ENCODE data around the gene OSBPL2. TPM values are rescaled to one million over a fixed set of nuclear protein-coding genes. Genes with fewer than 3 reads are reported as not detected.

OSBPL2 gene
- total RNA-seq, 1 donor from 2014 or later: 28.4 TPM

GRCh38 chr20:62195075-62195405 is 43.3 kb upstream of the OSBPL2 start:
- Histone ChIP-seq H3K36me3 (no peaks in the 10 kb centered on the region), H3K4me2 (no peak overlapping the region), H2AFZ (replicated peaks) (no peak overlapping the region), H4K20me1 (ENCODE audit: low read depth) (peaks cover 6% of the 10 kb centered on the region), H3K27me3 (no peaks in the 10 kb centered on the region), H3F3A (ENCODE audit: low read depth) (no peaks in the 10 kb centered on the region), H3K4me1 (no peaks in the 10 kb centered on the region), H3K9me3 (ENCODE audit: low read depth) (no peaks in the 10 kb centered on the region), H3K27ac (no peak overlapping the region), H3K9ac (no peak overlapping the region), H3K4me3 (no peak overlapping the region), H3K79me2 (ENCODE audit: low read depth) (no peaks in the 10 kb centered on the region)
- no peak overlapping the region for H3K4me3 Mint-ChIP-seq
- no peaks in the 10 kb centered on the region for H3K4me1 Mint-ChIP-seq
- TF ChIP-seq CTCF (IDR thresholded peaks at IDR 0.05) (no peak), EZH2 (IDR thresholded peaks at IDR 0.05) (no peak), EZH2phosphoT487 (IDR thresholded peaks at IDR 0.05) (no peak)
- H3K9me3 Mint-ChIP-seq: no peaks in the 10 kb centered on the region
- DNase-seq (ENCODE audit: low spot score): no peak
- peaks cover 14% of the 10 kb centered on the region for H3K36me3 Mint-ChIP-seq
- no peak overlapping the region for H3K27ac Mint-ChIP-seq
- no peaks in the 10 kb centered on the region for H3K27me3 Mint-ChIP-seq (ENCODE audit: insufficient read depth, low read depth)

GRCh38 chr20:62195736-62196135 is 42.6 kb upstream of the OSBPL2 start:
- no peak overlapping the region for H3K4me3 ChIP-seq
- H3K4me1 Mint-ChIP-seq: no peaks in the 10 kb centered on the region
- H3K36me3 ChIP-seq: no peaks in the 10 kb centered on the region
- H4K20me1 ChIP-seq (ENCODE audit: low read depth): peaks cover 6% of the 10 kb centered on the region
- no peak for DNase-seq (ENCODE audit: low spot score)
- no peak overlapping the region for H3K9ac ChIP-seq
- no peak overlapping the region for H2AFZ ChIP-seq (replicated peaks)
- no peak overlapping the region for H3K4me3 Mint-ChIP-seq
- H3K27me3 Mint-ChIP-seq (ENCODE audit: insufficient read depth, low read depth): no peaks in the 10 kb centered on the region
- H3K27me3 ChIP-seq: no peaks in the 10 kb centered on the region
- no peaks in the 10 kb centered on the region for H3K9me3 Mint-ChIP-seq
- H3K27ac ChIP-seq: no peak overlapping the region
- H3K36me3 Mint-ChIP-seq: peaks cover 17% of the 10 kb centered on the region
- no peak overlapping the region for H3K27ac Mint-ChIP-seq
- H3K4me2 ChIP-seq: no peak overlapping the region
- H3K9me3 ChIP-seq (ENCODE audit: low read depth): no peaks in the 10 kb centered on the region
- no peaks in the 10 kb centered on the region for H3K4me1 ChIP-seq
- H3F3A ChIP-seq (ENCODE audit: low read depth): no peaks in the 10 kb centered on the region
- TF ChIP-seq EZH2 (IDR thresholded peaks at IDR 0.05) (no peak), CTCF (IDR thresholded peaks at IDR 0.05) (no peak)
- H3K79me2 ChIP-seq (ENCODE audit: low read depth): no peaks in the 10 kb centered on the region

GRCh38 chr20:62196286-62196685 is 42.0 kb upstream of the OSBPL2 start:
- no peak overlapping the region for H2AFZ ChIP-seq (replicated peaks)
- Mint-ChIP-seq H3K36me3 (peaks cover 15% of the 10 kb centered on the region), H3K9me3 (no peaks in the 10 kb centered on the region), H3K4me1 (no peaks in the 10 kb centered on the region), H3K27me3 (ENCODE audit: insufficient read depth, low read depth) (no peaks in the 10 kb centered on the region), H3K27ac (no peak overlapping the region), H3K4me3 (no peak overlapping the region)
- H3K4me3 ChIP-seq: no peak overlapping the region
- no peaks in the 10 kb centered on the region for H3K79me2 ChIP-seq (ENCODE audit: low read depth)
- H3K27me3 ChIP-seq: no peaks in the 10 kb centered on the region
- no peaks in the 10 kb centered on the region for H3K4me1 ChIP-seq
- H3K9me3 ChIP-seq (ENCODE audit: low read depth): no peaks in the 10 kb centered on the region
- TF ChIP-seq CTCF (IDR thresholded peaks at IDR 0.05): no peak
- TF ChIP-seq EZH2phosphoT487 (IDR thresholded peaks at IDR 0.05): no peak
- TF ChIP-seq EZH2 (IDR thresholded peaks at IDR 0.05): no peak
- no peak overlapping the region for H3K9ac ChIP-seq
- no peaks in the 10 kb centered on the region for H3F3A ChIP-seq (ENCODE audit: low read depth)
- no peak overlapping the region for H3K4me2 ChIP-seq
- DNase-seq (ENCODE audit: low spot score): no peak
- no peak overlapping the region for H3K27ac ChIP-seq
- no peaks in the 10 kb centered on the region for H3K36me3 ChIP-seq
- H4K20me1 ChIP-seq (ENCODE audit: low read depth): peaks cover 6% of the 10 kb centered on the region

GRCh38 chr20:62197311-62197710 is 41.0 kb upstream of the OSBPL2 start:
- no peak overlapping the region for H3K27ac ChIP-seq
- H3K4me2 ChIP-seq: no peak overlapping the region
- Mint-ChIP-seq H3K4me3 (no peak overlapping the region), H3K36me3 (peaks cover 18% of the 10 kb centered on the region), H3K27ac (no peak overlapping the region), H3K27me3 (ENCODE audit: insufficient read depth, low read depth) (no peaks in the 10 kb centered on the region), H3K4me1 (no peaks in the 10 kb centered on the region), H3K9me3 (no peaks in the 10 kb centered on the region)
- no peak for DNase-seq (ENCODE audit: low spot score)
- TF ChIP-seq EZH2phosphoT487 (IDR thresholded peaks at IDR 0.05) (no peak), CTCF (IDR thresholded peaks at IDR 0.05) (no peak), EZH2 (IDR thresholded peaks at IDR 0.05) (no peak)
- no peaks in the 10 kb centered on the region for H3K79me2 ChIP-seq (ENCODE audit: low read depth)
- no peaks in the 10 kb centered on the region for H3F3A ChIP-seq (ENCODE audit: low read depth)
- H3K9ac ChIP-seq: no peak overlapping the region
- no peak overlapping the region for H3K4me3 ChIP-seq
- no peaks in the 10 kb centered on the region for H3K27me3 ChIP-seq
- no peaks in the 10 kb centered on the region for H3K36me3 ChIP-seq
- H3K9me3 ChIP-seq (ENCODE audit: low read depth): no peaks in the 10 kb centered on the region
- peaks cover 6% of the 10 kb centered on the region for H4K20me1 ChIP-seq (ENCODE audit: low read depth)
- H3K4me1 ChIP-seq: no peaks in the 10 kb centered on the region
- H2AFZ ChIP-seq (replicated peaks): no peak overlapping the region

Measured in neural progenitor cell (in vitro differentiated cells).